Measurements from ENCODE around the gene PPP1CB.
A peak's percentile ranks its signal among the peaks of the same experiment; 100 is the strongest.
"Not testable (repeated sequence)": the region's sequence is repeated elsewhere in the genome, so short reads cannot be mapped to it uniquely, and the experiment has no call there.

The PPP1CB gene

GRCh38 chr2:28779001-28779400 lies 27.4 kb downstream of the PPP1CB start:
- no peak for DNase-seq (ENCODE audit: low read depth)

- DNase-seq (ENCODE audit: low read depth), result no peak
Observed at GRCh38 chr2:28780496-28780895, 28.9 kb downstream of the PPP1CB start.

- DNase-seq (ENCODE audit: low read depth), result no peak
Observed at GRCh38 chr2:28782423-28782822, 30.8 kb downstream of the PPP1CB start.

- not testable (repeated sequence) for DNase-seq (ENCODE audit: low read depth)
Observed at GRCh38 chr2:28784570-28784969, 32.9 kb downstream of the PPP1CB start.

GRCh38 chr2:28796620-28797019 lies 45.0 kb downstream of the PPP1CB start:
- DNase-seq (ENCODE audit: low read depth), result no peak

- no peak for DNase-seq (ENCODE audit: low read depth)
Observed at GRCh38 chr2:28801726-28802125, 50.1 kb downstream of the PPP1CB start.

- DNase-seq (ENCODE audit: low read depth), result no peak
Observed at GRCh38 chr2:28802975-28803429, 51.4 kb downstream of the PPP1CB start.

- no peak for DNase-seq (ENCODE audit: low read depth)
Observed at GRCh38 chr2:28809927-28810326, 58.3 kb downstream of the PPP1CB start.

GRCh38 chr2:28810384-28811285 lies 59.0 kb downstream of the PPP1CB start, which contains the start of gene SPDYA:
Gene SPDYA (plus strand): TSS chr2:28810834. CDS start chr2:28816015, 5,181 bp downstream.
- peak; percentile 44 for DNase-seq (ENCODE audit: low read depth)

GRCh38 chr2:28818053-28818452 lies 66.4 kb downstream of the PPP1CB start:
- DNase-seq (ENCODE audit: low read depth), result no peak

GRCh38 chr2:28821295-28821958 lies 69.8 kb downstream of the PPP1CB start:
- DNase-seq (ENCODE audit: low read depth), result peak; percentile 8

- DNase-seq (ENCODE audit: low read depth), result no peak
Observed at GRCh38 chr2:28822036-28822435, 70.4 kb downstream of the PPP1CB start.

GRCh38 chr2:28824207-28824606 lies 72.6 kb downstream of the PPP1CB start:
- no peak for DNase-seq (ENCODE audit: low read depth)

GRCh38 chr2:28824870-28825269 lies 73.2 kb downstream of the PPP1CB start:
- DNase-seq (ENCODE audit: low read depth), result no peak

- DNase-seq (ENCODE audit: low read depth), result no peak
Observed at GRCh38 chr2:28828382-28828781, 76.8 kb downstream of the PPP1CB start.

- DNase-seq (ENCODE audit: low read depth), result no peak
Observed at GRCh38 chr2:28833740-28834470, 82.3 kb downstream of the PPP1CB start.

GRCh38 chr2:28835781-28836180 lies 84.2 kb downstream of the PPP1CB start:
- DNase-seq (ENCODE audit: low read depth), result no peak

- no peak for DNase-seq (ENCODE audit: low read depth)
Observed at GRCh38 chr2:28838971-28839370, 87.3 kb downstream of the PPP1CB start.

GRCh38 chr2:28842042-28842441 lies 90.4 kb downstream of the PPP1CB start:
- no peak for DNase-seq (ENCODE audit: low read depth)

Measured in CMK (cell line).